ENCODE results near the gene GMDS.

DNA sequence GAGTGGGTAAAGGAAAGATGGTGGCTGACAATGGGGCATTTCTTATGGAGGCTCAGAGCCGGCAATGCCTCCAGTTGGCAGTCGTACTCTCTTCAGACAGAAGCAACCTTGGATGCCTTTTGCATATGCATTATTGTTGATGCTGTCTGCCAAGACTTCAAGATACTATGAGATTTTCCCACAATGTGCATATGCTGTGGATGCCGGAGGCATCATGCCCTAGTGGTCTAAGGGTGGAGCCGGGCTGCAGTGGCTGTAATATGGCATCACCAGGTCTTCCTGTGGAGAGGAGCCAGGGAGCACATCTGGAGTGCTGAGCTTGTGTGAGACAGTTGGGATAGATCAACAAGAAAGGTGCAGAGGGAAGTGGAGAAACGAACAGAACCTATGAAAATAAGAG is 530.8 kb downstream of the GMDS start:
- TF ChIP-seq, protein P1, sequence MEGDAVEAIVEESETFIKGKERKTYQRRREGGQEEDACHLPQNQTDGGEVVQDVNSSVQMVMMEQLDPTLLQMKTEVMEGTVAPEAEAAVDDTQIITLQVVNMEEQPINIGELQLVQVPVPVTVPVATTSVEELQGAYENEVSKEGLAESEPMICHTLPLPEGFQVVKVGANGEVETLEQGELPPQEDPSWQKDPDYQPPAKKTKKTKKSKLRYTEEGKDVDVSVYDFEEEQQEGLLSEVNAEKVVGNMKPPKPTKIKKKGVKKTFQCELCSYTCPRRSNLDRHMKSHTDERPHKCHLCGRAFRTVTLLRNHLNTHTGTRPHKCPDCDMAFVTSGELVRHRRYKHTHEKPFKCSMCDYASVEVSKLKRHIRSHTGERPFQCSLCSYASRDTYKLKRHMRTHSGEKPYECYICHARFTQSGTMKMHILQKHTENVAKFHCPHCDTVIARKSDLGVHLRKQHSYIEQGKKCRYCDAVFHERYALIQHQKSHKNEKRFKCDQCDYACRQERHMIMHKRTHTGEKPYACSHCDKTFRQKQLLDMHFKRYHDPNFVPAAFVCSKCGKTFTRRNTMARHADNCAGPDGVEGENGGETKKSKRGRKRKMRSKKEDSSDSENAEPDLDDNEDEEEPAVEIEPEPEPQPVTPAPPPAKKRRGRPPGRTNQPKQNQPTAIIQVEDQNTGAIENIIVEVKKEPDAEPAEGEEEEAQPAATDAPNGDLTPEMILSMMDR (conservative IDR thresholded peaks at IDR 0.05; ENCODE audit: low read length) = no peak
- no peak for TF ChIP-seq EZH2phosphoT487 (IDR thresholded peaks at IDR 0.05; ENCODE audit: borderline replicate concordance)

Data from Loucy (cell line).